CD4-positive, alpha-beta T cell treated with Interleukin-1 beta for 1 hour (primary cell): ENCODE data around the gene CANX.
"Not testable (repeated sequence)": the region's sequence is repeated elsewhere in the genome, so short reads cannot be mapped to it uniquely, and the experiment has no call there.

Experiments
- DNase-seq, 2 donors: peaks; one replicate each; pipeline ENCODE4 v3.0.0-alpha.2; 2020 to 2022

Gene CANX, protein sequence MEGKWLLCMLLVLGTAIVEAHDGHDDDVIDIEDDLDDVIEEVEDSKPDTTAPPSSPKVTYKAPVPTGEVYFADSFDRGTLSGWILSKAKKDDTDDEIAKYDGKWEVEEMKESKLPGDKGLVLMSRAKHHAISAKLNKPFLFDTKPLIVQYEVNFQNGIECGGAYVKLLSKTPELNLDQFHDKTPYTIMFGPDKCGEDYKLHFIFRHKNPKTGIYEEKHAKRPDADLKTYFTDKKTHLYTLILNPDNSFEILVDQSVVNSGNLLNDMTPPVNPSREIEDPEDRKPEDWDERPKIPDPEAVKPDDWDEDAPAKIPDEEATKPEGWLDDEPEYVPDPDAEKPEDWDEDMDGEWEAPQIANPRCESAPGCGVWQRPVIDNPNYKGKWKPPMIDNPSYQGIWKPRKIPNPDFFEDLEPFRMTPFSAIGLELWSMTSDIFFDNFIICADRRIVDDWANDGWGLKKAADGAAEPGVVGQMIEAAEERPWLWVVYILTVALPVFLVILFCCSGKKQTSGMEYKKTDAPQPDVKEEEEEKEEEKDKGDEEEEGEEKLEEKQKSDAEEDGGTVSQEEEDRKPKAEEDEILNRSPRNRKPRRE

DNA sequence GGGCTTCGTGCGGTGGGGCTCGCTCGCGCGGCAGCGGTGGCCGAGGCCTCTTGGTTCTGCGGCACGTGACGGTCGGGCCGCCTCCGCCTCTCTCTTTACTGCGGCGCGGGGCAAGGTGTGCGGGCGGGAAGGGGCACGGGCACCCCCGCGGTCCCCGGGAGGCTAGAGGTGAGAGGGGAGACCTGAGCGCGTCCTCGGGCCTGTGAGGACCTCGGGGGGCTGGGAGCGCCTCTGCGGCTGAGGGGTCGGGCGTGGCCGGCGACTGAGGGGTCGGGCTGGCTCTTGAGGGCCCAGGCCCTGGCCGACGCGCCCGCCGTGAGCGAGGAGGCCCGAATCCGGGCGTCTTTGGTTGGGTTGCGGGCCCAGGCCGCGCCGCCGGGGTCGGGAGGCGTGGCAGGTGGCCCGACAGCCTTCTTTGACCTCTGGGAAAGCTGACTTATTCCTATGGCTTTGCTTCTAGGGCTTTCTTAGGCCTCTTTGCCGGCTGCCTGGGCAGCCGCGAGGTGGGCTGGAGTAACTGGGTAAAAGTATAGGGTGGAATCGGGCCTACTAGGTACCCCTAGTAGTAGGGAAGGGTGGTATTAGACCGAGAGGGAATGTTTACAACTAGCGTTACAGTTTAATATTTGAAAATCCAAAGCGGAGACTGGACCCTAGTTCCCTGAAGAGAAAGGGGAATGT is at the start of gene CANX:
CANX (plus strand) TSS at position 33 of the 681 bp plus-strand sequence. CDS start 6,715 bp downstream, outside the sequence.
- no peak for DNase-seq

DNA sequence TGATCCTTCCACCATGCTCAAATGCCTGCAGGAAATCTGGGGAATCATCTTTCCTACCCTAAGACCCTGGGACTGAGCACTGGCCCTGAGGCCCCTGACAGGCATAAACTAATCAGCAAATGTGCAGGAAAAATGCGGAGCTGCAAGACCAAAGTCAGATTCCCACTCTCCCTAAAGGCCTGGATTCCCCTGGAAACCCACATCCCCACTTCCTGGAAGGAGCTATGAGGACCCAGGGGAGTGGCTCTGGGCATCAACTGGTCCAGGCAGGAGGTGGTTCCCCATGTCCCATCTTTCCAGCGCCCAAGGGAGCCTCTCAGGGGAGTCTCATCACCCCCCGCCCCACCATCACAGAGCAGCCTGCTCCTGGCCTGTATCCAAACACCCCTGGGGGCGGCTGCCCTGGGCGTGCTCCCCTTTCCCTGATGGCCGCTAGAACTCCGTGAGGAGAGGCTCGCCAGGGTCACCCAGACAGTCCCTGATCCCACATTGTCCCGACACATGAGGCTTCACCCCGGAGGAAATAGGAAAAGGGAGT is 49.5 kb upstream of the CANX start:
- DNase-seq: not testable (repeated sequence)

DNA sequence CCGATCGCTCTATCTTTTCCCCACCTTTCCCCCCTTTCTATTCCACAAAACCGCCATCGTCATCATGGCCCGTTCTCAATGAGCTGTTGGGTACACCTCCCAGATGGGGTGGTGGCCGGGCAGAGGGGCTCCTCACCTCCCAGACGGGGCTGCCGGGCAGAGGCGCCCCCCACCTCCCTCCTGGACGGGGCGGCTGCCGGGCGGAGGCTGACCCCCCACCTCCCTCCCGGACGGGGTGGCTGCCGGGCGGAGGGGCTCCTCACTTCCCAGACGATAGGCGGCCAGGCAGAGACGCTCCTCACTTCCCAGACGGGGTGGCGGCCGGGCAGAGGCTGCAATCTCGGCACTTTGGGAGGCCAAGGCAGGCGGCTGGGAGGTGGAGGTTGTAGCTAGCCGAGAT is 48.5 kb upstream of the CANX start:
- not testable (repeated sequence) for DNase-seq

DNA sequence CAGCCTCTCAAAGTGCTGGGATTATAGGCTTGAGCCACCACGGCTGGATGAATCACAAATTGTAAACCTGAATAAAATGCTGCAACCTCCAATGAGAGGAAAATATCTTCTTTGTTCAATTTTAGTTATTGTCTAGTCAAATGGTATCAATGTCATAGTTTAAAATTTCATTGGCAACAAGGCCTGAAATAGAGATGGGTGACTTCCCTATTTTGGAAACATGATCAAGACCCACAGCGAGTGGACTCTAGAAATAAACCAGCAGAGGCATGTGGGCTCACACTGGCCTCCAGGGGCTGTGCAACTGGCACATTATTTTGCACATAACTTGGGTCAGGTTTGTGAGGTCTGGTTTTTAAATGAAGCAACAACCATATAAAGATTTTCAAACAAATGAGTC is 45.6 kb upstream of the CANX start:
- DNase-seq: not testable (repeated sequence)

DNA sequence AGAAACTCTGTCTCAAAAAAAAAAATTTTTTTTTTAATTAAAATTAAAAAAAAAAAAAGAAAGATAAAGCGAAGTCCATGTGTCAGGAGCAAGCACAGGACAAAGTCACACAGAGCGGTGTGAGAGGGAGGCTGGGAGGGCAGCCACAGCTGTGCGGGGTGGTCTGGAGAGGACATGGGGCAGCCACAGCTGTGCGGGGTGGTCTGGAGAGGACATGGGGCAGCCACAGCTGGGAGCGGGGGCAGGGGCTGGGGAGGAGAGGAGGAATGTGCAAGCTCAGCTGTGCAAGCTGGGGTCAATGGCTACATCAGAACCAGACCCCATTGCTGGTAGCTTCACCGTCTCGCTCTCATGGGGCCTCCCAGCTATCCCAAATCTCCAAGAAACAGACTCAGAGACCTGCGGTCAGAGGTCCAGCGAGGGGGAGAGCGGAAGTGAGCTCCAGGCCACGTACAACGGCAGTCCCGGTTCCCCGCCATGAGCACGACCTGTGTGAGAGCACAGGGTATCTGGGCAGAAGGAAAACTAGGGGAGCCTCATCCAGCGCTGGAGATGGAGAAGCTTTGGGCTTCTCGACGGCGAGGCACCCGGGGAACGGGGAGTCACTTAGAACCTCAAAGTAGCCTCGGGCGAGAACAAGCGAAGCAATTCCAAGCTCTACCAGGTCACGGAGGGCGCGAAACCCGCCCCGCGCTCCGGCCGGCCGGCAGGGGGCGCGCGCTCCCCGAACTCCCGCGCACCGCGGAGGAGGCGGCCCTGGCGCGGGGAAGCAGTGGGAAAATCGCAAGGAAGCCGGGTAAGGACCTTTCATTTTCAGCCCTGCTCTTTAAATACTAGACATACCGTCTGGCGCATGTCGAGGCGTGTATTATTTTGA is 41.2 kb upstream of the CANX start:
- DNase-seq: not testable (repeated sequence)

DNA sequence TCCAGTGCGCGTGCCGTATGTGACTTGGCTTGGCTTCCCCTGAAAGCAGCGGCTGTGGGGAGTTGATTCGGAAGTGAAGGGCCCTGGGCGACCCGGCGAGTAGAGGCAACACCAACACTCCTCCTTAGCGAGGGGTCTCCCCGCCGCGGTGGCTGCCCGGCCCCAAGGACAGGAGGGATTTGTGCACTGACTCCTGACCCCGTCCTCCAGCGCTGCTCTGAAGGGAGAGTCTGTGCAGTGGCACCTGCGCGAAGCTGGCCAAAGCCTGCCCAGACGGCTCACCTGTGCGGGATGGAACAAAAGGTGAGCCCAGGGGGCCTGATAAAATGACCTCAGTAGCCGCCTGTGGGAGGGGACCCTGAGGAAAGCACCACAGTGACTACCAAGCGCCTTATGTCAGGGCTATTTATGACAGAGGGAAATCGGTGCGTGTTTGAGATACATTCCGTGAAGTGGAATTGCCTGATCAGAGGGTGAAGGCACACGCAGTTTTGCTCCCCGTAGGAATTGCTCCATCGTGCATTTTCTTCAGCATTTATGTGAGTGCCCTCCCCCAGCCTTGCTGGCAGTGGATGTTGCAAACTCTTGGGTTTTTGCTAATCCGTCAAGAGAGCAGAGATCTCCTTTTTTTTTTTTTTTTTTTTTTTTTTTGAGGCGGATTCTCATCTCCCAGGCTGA is 40.4 kb upstream of the CANX start:
- not testable (repeated sequence) for DNase-seq

DNA sequence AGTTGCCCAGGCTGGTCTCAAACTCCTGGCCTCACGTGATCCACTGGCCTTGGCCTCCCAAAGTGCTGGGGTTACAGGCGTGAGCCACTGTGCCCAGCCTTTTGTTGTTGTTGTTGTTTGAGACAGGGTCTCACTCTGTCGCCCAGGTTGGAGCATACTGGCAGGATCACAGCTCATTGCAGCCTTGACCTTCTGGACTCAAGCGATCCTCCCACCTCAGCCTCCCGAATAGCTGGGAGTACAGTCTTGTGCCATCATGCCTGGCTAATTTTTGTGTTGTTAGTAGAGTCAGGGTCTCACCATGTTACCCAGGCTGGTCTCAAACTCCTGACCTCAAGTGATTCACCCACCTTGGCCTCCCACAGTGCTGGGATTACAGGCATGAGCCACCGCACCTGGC is 37.1 kb upstream of the CANX start:
- DNase-seq: not testable (repeated sequence)

DNA sequence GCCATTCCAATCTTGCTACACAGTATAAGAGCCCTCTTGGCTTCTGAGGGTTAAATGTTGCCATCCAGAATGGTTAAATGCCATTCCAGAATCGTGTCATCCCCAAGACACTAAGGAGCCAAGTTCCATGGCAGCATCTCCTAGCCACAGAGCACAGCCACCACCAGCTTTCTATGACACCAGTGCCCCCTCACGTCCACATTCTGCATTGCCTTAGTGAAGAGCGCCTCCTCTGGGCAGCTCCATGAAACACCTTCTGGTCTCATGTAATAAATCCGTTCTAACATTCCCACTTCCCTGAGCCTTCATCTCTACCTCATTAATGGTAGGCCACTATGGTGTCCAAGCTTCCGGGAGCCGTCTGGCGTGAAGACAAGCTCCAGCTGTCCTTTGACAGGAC is 30.4 kb upstream of the CANX start:
- DNase-seq: peak; percentile 41 to 56

DNA sequence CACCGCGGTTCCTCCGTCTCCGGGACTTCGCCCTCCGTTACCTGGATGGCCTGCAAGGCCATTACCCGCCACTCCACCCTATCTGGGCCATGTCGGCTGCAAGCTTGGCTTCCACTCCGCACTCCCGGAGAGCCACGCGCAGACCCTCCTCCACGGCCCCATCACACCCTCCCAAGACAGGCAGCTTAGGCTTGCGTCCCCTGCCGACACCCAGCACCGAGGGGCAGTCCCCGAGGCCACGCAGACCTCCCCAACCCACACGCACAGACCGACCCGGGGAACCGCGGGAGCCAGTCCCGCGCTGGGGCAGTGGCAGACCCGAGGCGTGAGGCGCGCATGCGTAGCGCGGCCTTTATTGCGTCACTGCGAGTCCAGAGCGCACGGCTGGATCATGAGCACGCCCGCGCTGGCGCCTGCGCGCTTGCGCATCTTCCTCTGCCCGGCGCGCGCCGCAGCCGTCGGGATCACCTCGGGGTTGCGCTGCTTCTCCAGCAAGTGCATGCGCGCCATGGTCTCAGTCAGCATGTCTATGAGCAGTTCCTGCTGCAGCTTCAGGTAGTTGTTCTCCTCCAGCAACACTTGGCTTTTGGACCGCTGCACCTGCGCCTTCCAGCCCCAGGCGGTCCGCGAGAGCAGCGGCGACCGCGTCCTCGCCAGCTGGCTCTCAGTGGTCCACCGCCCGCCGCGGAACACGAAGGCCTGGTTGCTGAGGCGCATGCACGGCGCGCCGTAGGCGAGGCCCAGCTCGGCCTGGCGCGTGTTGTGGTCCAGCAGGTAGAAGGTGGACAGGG is 20.3 kb upstream of the CANX start:
- peak; percentile 95 for DNase-seq

DNA sequence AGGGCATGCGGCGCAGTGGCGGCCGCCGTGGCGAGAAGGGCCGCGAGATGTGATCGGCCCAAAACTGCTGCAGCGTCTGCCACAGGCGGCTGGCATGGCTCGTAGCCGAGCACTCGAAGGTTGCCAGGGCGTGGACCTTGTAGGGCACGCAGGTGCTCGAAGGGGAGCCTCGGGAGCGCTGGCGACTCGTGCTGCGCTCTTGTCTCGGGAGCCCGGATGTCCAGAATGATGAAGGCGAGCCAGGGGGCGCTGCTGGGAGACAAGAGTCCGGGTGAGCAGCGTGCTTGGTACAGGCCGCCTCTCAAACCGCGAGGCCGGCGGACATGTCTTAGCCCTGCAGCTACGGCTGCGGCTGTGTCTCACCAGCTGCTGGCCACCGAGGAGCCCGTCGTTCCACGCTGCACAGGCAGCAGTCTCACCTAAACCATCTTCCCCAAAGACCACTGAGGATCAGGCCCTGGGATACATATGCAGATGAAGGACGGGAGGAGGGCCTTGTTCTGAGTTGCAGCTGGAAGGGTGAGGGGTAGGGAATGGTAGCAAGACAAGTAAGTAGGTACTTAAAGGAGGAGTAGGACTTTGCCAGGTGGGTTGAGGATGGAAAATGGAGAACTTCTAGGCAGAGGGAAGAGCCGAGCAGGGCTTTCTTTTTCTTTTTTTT is 19.6 kb upstream of the CANX start:
- DNase-seq: peak; percentile 75 to 79

DNA sequence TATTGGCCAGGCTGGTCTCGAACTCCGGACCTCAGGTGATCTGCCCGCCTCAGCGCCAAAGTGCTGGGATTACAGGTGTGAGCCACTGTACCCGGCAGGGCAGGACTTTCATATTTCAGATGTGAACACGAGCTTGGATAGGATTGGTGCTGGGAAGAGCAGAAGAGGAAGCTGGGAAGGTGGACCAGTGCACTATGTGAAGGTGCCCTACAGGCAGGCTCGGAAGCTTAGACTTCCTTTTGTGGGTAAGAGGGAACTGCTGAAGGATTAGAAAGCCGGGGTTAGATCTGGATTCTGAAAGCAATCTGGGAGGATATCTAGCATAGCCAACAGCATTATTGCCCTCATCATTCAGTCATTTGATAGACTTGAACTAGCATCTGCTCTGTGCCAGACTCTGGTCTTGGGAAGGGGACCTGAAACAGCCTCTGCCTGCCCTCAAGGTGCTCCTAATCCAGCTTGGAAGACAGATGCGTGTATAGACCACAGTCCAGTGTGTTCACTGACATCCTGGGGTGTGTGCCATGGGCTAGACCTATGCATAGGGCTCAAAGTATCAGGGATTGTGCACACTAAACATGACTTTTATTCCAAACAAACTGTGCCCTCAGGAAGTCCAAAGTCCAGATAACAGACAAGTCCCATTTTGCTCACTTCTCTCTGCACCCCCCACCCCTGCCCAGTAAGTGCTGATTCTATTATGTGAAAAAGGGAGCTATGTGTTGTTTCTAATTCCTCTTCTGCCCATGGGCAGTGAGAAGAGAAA is 18.6 kb upstream of the CANX start:
- DNase-seq: no peak

DNA sequence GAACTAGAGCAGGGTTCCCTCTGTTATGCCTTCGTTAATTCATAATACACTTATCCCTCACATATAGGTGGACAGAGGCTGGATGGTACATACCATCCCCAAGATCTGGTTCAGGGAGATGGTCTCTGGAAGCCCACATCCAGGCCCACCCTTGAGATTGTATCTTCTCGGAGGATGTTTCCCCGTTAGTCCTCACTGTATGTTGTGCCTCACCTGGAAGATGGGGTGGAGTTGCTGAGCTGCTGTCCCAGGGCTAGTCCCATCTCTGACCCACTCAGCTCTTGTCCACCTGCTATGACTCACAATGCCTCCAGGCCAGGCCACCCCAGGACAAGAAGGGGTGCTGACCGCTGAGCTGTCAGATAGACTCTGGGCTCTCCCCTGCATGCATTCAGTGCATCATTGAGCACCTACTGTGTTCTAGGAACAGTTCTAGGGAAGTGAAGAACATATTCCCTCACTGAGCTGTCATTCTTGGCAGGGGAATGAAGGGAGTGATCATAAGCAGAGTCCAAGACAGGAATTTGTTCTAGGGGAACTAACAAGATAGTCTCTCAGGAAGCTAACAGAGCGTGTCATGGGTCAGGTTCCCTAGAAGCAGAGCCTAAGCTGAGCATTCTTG is 17.9 kb upstream of the CANX start, which contains the start of gene CBY3:
CBY3 (minus strand) TSS at position 255 of the 622 bp plus-strand sequence; CDS start at position 139, 116 bp downstream.
- no peak for DNase-seq

DNA sequence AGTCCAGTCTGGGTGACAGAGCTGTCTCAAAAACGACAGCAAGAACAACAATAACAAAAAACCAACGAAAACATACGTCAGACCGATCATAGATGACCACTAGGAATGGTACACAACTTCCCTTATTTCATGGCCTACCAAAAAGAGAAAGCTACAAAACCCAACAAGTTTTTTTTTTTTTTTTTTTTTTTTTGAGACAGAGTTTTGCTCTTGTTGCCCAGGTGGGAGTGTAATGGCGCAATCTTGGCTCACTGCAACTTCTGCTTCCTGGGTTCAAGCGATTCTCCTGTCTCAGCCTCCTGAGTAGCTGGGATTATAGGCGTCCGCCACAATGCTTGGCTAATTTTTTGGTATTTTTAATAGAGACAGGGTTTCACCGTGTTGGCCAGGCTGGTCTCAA is 9.6 kb upstream of the CANX start:
- not testable (repeated sequence) for DNase-seq

DNA sequence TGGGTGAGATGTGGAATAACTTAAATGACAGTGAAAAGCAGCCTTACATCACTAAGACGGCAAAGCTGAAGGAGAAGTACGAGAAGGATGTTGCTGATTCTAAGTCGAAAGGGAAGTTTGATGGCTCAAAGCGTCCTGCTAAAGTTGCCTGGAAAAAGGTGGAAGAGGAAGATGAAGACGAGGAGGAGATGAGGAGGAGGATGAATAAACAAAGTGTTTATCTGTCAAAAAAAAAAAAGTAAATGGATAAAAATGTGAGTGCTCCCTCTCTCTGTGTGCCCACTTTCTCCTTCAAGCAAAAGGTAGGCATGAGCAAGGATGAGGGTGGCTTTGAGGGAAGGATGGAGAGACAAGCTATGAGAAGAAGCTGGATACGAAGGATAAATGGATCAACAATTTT is 4.2 kb upstream of the CANX start:
- DNase-seq: no peak

DNA sequence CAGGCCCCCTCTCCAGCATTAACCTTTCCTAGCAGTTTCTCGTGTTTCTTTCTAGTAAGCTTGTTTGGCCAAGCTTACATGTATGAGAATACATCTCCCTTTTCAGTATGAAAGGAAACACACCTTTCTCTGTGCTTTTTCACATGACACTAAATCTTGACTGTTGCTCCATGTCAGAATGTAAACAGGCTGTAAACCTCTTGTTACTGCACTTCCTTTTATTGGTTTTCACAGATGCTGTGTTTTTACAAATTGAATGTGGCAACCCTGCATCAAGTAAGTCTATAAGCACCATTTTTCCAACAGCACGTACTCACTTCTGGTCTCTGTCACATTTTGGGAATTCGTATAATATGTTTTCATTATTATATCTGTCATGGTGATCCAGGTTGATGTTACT is 2.2 kb upstream of the CANX start:
- no peak for DNase-seq

DNA sequence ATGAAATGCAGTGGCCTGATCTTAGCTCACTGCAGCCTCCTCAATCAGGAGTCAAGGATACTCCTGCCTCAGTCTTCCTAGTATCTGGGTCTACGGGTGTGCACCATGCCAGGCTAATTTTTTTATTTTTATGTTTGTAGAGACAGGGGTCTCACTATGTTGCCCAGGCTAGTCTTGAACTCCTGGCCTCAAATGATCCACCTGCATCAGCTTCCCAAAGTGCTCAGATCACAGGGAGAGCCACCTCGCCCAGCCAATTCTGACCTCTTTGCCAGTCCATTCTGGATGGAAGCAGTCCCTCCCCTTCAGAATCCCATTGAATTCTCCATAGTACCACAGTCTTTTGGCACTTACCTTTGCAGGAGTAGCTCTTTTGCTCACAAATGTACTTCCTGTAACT is 1.7 kb upstream of the CANX start:
- DNase-seq: no peak

DNA sequence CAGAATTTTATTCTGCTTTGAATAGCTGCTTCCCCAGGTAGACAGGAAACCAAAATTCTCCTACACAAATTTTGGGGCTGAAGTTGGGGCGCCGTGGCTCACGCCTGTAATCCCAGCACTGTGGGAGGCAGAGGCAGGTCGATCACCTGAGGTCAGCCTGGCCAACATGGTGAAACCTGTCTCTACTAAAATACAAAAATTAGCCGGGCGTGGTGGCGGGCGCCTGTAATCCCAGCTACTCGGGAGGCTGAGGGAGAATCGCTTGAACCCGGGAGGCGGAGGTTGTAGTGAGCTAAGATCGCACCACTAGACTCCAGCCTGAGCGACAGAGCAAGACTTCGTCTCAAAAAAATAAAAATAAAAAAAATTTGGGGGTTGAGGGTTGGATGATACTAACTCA is 1.2 kb upstream of the CANX start:
- not testable (repeated sequence) for DNase-seq

DNA sequence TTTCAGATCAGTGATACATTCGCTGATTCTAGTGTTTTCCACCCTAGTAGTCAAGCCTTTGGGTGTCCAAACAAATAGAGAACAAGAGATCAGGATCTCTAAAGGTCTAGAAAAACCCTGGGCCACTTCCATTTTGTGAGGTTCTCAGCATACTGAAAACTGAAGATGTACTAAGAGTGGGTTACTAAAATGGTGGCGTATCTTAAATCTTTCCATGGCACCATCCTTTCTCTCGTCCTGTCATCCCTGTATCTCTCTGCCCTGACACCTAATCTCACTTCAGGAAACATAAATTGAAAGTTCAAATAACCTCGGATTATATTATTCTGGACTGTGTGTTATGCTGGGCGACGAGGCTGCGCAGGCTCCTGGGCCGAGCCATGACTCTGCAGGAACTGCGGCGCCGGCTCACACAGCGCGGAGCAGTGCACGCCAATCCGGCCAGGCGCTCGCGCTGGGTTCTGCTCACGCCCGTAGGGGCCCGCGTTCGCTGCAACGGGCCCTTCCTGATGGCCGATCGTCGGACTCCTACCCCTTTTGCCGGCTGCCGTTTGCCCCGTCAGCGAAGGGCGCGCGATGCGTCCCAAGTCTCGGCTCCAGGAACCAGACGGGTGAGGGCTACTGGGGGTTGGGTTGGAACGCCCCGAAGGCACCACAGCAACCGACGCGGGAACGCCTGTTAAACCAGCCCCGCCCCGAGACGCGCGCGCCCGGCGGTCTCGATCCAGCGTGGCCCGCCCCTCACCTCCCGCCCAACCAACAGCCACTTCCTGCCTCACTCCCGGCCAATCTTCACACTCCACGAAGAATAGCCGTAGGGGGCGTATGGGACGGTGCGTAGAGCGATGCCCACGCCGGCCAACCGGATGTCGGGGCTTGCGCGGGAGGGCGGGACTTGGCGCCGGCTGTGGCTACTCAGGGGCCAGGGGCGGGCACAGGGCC is 503 bp upstream of the CANX start:
- DNase-seq: peak; percentile 99 to 100
